GM18907 (cell line): Measurements from ENCODE around the gene MRPL18.
A peak's percentile ranks its signal among the peaks of the same experiment; 100 is the strongest.
"Not testable (repeated sequence)": the region's sequence is repeated elsewhere in the genome, so short reads cannot be mapped to it uniquely, and the experiment has no call there.

Experiments
- ATAC-seq: cut with Tn5 transposase; IDR thresholded peaks from one replicate; pipeline ENCODE4 v1.9.1; 2021; ENCODE audit warnings: mild to moderate bottlenecking, moderate library complexity; ENCODE audit not compliant: unreplicated experiment

The MRPL18 gene

GRCh38 chr6:159813781-159814180 is 23.5 kb downstream of the MRPL18 start:
- no peak for ATAC-seq

- no peak for ATAC-seq
Observed at GRCh38 chr6:159815410-159815809, 25.1 kb downstream of the MRPL18 start.

- not testable (repeated sequence) for ATAC-seq
Observed at GRCh38 chr6:159816775-159817174, 26.5 kb downstream of the MRPL18 start.

GRCh38 chr6:159817951-159818739 is 27.9 kb downstream of the MRPL18 start:
- no peak for ATAC-seq

GRCh38 chr6:159819098-159819497 is 28.8 kb downstream of the MRPL18 start:
- ATAC-seq: no peak

- ATAC-seq: no peak
Observed at GRCh38 chr6:159819932-159820640, 29.8 kb downstream of the MRPL18 start.

GRCh38 chr6:159821122-159821521 is 30.9 kb downstream of the MRPL18 start:
- ATAC-seq: no peak

GRCh38 chr6:159821726-159822125 is 31.5 kb downstream of the MRPL18 start:
- no peak for ATAC-seq

GRCh38 chr6:159823953-159824352 is 33.7 kb downstream of the MRPL18 start:
- ATAC-seq: no peak

GRCh38 chr6:159824690-159825089 is 34.4 kb downstream of the MRPL18 start:
- not testable (repeated sequence) for ATAC-seq

GRCh38 chr6:159826004-159826403 is 35.7 kb downstream of the MRPL18 start:
- no peak for ATAC-seq

GRCh38 chr6:159826968-159827647 is 36.8 kb downstream of the MRPL18 start:
- ATAC-seq: no peak

- ATAC-seq: no peak
Observed at GRCh38 chr6:159828074-159828473, 37.8 kb downstream of the MRPL18 start.

GRCh38 chr6:159829526-159829925 is 39.3 kb downstream of the MRPL18 start:
- peak; percentile 75 for ATAC-seq

- ATAC-seq: no peak
Observed at GRCh38 chr6:159830501-159831372, 40.5 kb downstream of the MRPL18 start.

GRCh38 chr6:159831373-159831679 is 41.1 kb downstream of the MRPL18 start:
- ATAC-seq: no peak

GRCh38 chr6:159832946-159833345 is 42.7 kb downstream of the MRPL18 start:
- ATAC-seq: no peak

GRCh38 chr6:159833556-159833955 is 43.3 kb downstream of the MRPL18 start:
- ATAC-seq: no peak

- ATAC-seq: no peak
Observed at GRCh38 chr6:159833997-159834603, 43.8 kb downstream of the MRPL18 start.

GRCh38 chr6:159836718-159837490 is 46.6 kb downstream of the MRPL18 start:
- no peak for ATAC-seq
